Activated effector memory CD4-positive, alpha-beta T cell treated with anti-CD3 and anti-CD28 coated beads, Interleukin-2, amount 50 U/mL, for 16 hours (primary cell): ENCODE results near the gene SEMA3B.
A peak's percentile ranks its signal among the peaks of the same experiment; 100 is the strongest.
"Not testable (repeated sequence)": the region's sequence is repeated elsewhere in the genome, so short reads cannot be mapped to it uniquely, and the experiment has no call there.

ENCODE experiments used
- DNase-seq: peaks from one replicate; pipeline ENCODE4 v3.0.0-alpha.2; 2020

Gene SEMA3B

DNA sequence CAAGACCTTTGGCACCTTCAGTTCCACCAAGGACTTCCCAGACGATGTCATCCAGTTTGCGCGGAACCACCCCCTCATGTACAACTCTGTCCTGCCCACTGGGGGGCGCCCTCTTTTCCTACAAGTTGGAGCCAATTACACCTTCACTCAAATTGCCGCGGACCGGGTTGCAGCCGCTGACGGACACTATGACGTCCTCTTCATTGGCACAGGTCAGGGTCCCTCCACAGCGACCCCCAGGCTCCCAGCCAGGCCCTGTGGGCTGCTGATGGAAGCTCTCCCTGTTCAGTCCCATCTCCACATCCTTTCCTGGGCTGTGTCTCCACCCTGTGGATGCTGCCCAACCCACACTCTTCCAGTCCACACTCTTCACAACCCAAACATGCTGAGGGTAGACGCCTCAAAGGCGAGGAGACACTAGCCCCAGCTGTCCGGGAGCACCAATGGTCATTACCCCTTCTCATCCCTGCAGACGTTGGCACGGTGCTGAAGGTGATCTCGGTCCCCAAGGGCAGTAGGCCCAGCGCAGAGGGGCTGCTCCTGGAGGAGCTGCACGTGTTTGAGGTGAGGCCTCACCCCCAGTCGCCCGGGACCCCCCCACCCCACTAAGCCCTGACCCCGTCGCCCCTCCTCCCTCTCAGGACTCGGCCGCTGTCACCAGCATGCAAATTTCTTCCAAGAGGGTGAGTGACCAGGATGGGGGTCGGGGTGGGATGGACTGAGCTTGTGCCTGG, 5.6 kb downstream of the SEMA3B start:
- DNase-seq = peak; percentile 90

DNA sequence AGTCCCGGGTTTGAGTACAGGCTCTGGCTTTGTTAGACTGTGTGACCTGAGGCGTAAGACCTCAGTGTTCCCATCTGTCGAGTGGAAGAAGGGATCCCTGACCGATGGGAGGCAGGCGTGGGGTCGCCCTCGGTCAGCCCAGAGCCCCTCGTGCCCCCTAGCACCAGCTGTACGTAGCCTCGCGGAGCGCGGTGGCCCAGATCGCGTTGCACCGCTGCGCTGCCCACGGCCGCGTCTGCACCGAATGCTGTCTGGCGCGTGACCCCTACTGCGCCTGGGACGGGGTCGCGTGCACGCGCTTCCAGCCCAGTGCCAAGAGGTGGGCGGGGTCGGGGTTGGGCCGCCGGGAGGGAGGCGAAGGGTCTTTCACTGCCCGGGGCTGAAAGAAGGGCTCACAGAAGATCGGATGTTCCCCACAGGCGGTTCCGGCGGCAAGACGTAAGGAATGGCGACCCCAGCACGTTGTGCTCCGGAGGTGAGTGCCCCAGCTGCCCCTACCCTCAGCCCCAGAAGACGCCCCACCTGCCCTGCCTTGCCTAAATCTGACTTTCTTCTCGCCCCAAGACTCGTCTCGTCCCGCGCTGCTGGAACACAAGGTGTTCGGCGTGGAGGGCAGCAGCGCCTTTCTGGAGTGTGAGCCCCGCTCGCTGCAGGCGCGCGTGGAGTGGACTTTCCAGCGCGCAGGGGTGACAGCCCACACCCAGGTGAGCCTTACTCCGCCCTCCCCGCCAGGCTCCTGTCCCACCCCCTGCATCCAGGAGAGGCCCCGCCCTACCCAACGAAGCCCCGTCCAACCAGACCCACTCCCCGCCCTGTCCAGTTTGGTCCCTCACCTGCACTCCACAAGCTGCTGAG, 6.4 kb downstream of the SEMA3B start:
- DNase-seq = no peak

DNA sequence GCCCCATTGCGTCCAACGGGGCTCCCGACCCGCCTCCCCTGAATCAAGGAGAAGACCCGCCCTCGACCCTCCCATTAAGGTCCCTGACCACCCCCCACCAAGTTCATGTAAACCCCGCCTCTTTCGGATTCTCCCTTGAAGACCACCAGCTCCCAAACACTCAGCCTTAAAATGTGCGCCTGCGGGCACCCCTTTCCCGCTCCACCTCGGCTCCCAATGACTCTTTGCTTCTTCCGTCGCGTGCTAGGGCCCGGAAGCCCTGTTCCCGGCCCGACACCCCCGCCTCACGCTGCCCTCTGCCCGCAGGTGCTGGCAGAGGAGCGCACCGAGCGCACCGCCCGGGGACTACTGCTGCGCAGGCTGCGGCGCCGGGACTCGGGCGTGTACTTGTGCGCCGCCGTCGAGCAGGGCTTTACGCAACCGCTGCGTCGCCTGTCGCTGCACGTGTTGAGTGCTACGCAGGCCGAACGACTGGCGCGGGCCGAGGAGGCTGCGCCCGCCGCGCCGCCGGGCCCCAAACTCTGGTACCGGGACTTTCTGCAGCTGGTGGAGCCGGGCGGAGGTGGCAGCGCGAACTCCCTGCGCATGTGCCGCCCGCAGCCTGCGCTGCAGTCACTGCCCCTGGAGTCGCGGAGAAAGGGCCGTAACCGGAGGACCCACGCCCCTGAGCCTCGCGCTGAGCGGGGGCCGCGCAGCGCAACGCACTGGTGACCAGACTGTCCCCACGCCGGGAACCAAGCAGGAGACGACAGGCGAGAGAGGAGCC, 7.2 kb downstream of the SEMA3B start:
- peak; percentile 73 for DNase-seq

DNA sequence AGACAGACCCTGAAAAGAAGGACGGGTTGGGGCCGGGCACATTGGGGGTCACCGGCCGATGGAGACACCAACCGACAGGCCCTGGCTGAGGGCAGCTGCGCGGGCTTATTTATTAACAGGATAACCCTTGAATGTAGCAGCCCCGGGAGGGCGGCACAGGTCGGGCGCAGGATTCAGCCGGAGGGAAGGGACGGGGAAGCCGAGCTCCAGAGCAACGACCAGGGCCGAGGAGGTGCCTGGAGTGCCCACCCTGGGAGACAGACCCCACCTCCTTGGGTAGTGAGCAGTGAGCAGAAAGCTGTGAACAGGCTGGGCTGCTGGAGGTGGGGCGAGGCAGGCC, 7.8 kb downstream of the SEMA3B start:
- no peak for DNase-seq

DNA sequence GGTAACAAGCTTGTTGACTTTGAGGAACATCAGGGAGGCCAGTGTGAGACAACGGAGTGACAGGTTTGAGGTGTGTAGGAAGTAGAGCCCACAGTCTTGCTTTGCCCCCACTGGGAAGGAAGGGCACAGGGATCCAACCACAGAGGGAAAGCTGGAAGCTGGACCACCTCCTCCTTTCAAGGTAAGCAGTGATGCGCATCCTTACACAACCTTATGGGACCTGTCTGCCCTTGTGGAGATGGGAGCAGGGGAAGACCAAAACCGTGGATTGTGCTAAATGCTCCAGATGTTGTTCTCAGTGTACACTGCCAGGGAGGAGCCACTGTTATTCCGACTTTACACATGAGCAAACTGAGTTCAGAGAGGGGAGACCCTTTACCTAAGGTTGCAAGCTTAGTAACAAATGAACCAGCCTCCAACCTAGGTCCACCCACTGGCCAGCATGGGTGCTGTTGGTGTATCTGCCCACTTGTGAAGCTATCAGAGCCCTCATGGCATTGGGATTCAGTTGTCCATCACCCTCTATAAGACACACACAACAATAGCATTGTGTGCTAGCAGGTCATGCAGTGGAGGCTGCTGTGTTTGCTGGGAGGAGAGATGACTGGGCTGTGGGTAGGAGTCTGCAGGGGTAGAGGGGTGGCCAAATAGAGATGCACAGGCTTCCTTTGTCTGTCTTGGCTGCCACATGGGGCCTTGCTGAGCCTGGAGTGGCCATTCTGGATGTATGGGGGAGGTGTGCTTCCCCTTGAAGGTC, 9.4 kb downstream of the SEMA3B start:
- no peak for DNase-seq

DNA sequence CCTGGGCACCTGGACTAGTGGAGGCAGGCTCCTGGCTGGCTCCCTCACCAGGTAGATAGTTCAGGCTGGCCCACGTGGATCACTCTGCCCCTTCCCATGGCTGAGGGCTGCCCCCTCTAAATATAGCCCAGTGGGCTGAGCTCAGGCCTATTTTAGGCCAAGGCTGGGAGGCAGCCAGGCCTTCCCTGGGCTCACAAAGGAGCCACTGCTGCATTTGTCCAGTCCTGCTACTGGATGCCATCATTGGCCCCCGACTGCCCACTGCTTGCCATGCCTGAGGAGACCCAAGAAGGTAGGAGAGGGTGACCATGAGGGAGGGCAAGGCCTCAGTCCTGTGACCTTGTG, 9.9 kb downstream of the SEMA3B start, which contains the start of gene LSMEM2:
Gene LSMEM2 (plus strand): TSS at position 208 of the 345 bp plus-strand sequence. CDS start 27 bp downstream, at position 235.
- DNase-seq = no peak

DNA sequence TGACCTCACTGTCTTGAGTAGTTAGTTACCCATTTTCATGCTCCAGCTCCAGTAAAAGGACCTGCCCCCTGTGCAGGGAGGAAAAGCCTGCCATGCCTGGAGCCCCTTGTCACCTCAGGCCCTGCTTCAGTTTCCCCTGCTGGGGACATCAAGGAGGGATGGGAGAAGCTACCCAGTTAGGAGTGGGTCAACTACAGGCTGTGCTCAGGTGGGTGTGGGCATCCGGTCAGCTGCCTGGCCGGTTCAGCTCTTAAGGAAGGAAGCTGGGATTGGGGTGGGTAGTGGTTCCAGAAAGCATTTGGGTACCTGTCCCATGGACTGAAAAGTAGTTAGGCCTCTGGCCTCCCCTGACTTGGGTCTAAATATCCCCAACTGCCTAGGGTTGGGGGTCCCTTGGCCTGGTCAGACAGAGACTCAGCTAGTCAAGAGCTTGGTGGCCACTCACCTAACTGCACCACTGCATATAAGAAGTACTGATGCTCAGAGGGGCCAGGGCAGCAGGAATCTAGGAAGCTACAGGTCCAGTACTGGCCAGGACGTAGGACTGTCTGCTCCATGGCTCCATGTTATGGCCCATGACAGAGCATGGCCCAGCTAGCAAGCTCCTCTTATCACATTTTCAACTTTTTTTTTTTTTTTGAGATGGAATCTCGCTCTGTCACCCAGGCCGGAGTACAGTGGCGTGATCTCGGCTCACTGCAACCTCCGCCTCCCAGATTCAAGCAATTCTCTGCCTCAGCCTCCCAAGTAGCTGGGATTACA, 10.5 kb downstream of the SEMA3B start:
- no peak for DNase-seq

DNA sequence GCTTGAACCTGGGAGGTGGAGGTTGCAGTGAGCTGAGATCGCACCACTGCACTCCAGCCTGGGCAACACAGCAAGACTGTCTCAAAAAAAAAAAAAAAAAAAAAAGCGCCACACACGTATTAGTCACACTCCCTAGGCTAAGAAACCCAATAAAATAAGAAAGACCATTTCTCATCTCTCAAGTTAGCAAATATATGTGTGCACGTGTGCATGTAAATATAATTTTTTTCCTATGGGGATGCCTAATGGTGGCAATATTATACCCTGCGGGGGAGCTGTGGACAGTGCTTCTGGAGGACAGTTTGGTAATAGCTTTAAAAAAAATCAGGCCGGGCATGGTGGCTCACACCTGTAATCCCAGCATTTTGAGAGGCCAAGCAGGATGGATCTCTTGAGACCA, 15.2 kb downstream of the SEMA3B start:
- not testable (repeated sequence) for DNase-seq

DNA sequence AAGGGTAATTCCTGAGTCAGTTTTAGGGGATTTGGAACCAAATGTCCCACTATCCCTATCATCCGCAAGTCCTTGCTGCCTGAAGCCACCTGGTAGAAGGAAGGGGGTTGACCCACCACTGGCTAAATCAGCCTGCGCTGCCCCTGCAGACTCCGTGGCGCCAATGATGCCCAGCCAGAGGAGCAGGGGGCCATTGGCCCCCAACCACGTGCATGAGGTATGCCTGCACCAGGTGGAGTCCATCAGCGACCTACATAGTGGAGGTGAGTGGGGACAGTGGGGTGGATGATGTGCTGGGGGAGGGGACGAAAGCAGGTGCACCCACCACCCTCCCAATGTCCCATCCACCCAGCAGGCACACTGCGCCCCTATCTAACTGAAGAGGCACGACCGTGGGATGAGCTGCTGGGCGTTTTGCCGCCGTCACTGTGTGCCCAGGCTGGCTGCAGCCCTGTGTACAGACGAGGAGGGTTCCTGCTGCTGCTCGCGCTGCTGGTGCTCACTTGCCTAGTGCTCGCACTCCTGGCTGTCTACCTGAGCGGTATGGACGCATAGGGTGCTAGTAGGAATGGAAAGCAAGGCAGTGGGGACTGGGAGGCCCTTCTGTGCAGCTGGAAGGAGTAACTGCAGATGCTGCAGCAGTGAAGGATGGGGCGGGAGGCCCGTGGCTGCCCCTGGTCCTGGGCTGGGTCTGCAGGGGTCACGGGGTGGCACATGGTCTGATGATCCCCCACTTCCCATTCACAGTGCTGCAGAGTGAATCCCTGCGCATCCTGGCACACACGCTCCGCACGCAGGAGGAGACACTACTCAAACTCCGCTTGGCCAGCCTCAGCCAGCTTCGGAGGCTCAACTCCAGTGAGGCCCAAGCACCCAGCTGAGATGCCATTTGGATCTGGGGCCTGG, 17.6 kb downstream of the SEMA3B start:
- DNase-seq = peak; percentile 60

DNA sequence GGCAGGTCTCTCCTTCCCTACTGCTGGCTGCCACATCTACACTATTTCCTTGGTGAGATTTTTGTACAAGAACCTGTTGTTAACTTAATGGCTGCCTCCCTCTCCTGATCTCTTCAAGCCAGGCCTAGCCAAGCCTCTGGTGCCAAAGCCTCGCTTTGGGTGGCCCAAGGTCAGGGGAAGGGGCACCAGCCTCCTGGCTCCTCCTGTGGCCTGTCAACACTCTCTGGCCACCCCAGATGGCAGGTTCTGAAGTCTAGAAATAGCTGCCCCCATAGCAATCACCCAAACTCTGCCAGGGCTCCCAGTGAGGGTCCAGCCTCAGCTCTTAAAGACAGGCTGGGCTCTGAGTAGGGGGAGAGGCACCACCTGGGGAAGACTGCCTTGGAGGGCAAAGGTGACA, 18.3 kb downstream of the SEMA3B start:
- peak; percentile 57 for DNase-seq

DNA sequence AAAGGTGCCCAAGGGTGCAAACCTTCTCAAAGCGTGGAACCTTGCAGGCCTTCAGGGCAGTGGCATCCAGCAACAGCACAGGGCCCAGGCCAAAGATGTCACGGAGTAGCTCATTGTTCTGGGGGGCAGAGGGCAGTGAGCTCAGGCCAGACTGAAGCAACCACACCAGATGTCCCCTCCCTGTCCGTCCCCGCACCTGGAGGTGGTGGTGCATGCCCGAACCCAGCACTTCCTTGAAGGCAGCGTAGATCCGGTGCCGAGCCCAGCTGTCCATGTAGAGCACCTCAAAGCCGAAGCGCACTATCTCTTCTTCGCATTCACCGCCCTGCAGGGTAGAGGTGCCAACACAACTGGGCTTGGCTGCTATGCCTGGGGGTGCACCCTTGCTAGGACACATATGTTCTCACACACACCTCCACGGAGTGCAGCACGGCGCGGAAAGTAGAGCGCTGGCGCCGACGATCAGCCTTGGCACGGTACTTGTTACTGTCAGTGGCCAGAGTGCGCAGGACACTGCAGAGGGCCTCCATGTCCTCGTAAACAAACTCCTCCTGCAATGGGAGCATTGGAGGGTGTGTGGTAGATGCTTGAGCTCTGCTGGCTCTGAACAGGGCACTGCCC, 19.6 kb downstream of the SEMA3B start:
- DNase-seq = peak; percentile 60

DNA sequence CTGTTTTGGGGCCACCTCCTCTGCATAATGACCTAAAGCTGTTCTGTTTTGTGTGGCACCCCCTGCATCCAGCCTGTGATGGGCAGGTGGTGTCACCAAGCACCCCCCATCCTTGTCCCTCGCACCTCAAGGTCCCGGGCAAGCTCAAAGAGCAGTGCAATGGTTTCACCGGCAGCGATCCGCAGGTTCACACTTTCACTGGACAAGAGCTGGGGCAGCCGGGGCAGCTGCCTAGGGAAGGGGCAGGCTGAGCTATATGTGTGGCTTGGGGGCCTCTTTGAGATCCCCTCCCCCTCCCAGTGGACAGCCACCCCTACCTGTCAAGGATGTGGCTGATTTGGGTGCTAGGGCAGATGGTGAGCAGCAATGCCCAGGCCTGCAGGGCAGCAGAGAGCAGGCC, 20.2 kb downstream of the SEMA3B start:
- no peak for DNase-seq

DNA sequence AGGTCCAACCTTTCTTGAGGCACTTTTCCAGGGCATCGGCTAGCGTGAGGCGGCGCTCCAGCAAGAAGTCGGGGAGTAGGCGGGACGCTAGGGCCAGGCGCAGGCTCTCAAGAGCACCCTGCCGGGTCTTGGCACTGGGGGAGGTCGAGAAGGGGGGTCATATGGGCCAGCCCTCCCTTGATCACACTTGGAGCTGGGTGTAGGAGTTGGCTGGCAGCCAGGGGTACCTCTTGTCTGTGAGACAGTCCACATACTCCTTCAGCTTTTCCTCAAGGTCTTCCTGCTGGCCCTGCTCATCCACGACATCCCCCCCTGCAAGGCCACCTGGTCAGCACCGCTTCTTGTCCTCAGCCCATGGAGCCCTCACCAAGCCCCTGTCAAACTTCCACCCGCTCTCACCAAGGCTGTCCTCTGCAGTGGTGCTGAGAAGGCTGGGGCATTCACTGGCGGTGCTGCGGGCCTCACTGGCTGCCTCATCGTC, 21.3 kb downstream of the SEMA3B start:
- peak; percentile 62 for DNase-seq

DNA sequence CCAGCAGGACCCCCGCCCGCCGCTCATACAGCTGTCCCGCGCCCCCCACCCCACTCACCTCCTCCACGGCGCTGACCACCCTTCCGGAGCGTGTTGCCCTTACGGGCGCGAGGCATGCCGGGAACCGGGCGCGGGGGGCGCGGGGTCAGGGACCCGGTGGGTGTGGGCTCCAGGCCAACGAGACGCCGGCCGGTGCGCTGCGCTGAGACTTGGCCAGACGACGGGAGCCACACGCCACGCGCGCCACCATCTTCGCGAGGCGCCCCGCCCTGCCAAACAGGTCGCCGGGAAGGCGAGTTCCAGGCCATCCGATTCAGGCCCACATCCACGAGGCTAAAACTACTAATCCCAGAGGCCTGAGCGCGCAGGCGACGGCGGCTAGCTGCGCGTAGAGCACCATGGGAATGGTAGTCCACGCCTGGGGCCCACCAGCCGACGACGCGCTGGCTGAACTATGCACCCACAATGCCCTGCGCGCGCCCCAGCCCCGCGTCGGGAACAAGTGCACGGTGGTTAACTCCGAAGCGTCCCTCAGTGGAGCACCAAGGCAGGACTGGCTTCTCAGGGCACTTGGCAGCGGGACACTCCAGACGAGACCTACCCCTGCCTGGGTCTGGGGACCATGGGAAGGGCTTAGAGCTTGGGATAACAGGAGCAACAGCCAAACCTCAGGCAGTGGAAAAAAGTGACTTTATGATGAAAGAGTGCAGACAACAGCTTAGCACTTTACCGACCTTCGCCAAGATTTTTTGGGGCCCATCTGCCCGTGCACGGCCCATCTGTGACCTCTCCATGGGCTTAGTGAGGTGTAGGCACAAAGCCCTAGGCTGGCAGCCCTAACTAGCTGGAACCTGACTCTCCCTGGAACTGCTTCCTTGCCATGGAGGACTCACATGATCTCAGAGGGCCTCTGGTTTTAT, 23.5 kb downstream of the SEMA3B start, which contains the start of gene IFRD2:
Gene IFRD2 (minus strand): TSS at position 271 of the 920 bp plus-strand sequence. CDS start 155 bp downstream, at position 116.
- DNase-seq = peak; percentile 99

DNA sequence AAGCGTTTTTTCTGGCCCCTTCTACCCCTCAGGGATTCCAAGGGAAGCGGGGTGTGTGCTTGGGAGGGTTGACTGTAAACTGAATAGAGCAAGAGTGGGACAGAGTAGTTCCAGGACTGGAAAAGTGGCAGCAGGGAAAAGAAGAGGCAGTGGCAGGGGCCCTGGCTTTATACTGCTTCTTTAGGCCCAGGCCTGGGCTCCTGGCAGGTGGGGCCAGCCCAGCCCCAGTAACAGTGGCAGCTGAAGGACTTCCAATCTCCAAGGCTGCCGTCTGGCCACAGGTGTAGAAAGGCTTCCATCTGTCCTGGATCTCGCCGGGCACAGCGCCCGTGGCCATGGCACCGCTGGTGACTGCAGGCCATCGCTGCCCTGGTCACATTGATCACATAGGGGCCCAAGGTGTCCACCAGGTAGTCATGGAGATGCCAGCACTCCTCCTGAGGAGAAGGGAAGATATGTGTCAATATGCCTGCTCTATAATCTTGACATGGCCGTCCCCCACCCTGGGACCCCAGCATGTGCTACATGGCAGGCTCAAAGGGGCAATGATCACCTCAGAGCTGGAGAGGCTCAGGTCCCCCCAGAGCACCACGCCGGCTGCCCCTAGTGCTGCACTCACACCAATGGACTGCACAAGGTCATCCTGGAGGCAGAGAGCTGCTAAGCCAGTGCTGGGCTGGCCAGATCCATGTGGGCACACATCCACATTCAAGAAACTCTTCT, 24.3 kb downstream of the SEMA3B start:
- DNase-seq = peak; percentile 62

DNA sequence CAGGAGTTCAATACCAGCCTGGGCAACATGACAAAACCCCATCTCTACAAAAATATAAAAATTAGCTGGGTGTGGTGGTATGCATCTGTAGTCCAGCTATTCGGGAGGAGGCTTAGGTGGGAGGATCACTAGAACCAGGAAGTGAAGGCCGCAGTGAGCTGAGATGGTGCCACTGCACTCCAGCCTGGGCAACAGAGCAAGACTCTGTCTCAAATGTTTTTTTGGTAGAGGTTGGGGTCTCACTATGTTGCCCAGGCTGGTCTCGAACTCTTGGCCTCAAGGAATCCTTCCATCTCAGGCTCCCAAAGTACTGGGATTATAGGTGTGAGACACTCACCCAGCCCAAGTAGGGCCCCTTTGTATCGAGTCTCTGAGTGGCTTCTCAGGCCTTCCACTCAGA, 25.1 kb downstream of the SEMA3B start:
- no peak for DNase-seq

DNA sequence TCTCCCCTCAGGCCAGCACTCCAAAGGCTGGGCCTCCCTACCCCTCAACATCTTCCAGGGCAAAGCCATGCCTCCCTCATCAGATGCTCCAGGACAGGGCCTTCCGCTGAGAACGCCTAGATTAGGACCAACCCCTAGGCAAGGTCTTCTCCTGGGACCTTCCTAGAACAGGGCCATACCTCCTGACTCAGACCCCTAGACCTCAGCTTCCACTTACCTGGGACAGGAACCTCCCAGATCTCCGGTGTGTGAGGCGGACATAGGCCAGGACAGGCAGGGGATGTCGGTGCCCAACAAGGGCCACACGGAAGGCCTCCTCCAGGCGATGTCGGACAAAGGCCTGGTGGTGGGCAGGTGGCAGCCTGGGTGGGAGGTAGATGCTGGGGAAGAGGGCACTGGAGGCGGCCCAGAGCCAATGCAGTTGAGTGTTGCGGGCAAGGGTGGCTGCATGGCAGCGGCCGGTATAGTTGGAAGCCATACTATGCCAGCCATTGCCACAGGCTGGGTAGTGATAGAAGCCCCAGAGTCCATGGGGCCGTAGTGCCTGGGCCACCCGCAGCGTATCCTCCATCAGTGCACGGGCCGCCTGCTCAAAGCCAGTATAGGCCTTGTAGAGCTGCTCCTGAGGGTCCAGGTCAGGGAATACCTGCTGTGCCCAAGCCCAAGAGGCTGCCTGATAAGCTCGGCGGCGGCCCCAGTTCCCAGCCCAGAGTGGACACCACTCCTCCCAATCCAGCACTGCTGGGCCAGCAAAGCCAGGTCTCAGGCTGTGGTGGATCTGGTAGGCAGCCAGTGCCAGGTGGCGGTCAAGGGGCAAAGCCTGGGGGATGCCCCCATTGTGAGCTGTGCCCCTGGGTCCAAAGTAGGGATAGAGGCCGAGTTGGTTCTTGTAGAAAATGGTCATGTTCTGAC, 25.8 kb downstream of the SEMA3B start:
- DNase-seq = peak; percentile 60
